ENCODE data around the gene NSUN2. TPM values are rescaled to one million over a fixed set of nuclear protein-coding genes. Genes with fewer than 3 reads are reported as not detected.

Gene NSUN2
- total and polyA plus RNA-seq, 2 donors (not counting 3 experiments of a cell fraction or from before 2014, with no cell fraction given): 53.7 to 73.0 TPM

- no TSS peak for BruUV-seq (replicated peaks)
- Histone ChIP-seq H3K9me1 (replicated peaks; ENCODE audit: control insufficient read depth, extremely low read depth, insufficient read depth, low read length) (no peaks in the 10 kb centered on the region), H3K79me2 (ENCODE audit: control insufficient read depth, insufficient read depth, low read length) (no peaks in the 10 kb centered on the region), H3K36me3 (ENCODE audit: control insufficient read depth in 2 of 2, extremely low read depth in 1 of 2, insufficient read depth in 2 of 2, low read length in 2 of 2) (no peaks in the 10 kb centered on the region), H3K4me1 (ENCODE audit: control insufficient read depth, extremely low read depth, insufficient read depth, low read length) (peaks cover 13% of the 10 kb centered on the region), H3K4me2 (ENCODE audit: insufficient read depth, low read length) (no peak overlapping the region), H4K20me1 (replicated peaks; ENCODE audit: control insufficient read depth, extremely low read depth, insufficient read depth, low read length) (no peaks in the 10 kb centered on the region), H3K9ac (replicated peaks; ENCODE audit: extremely low read depth, insufficient read depth, low read length) (no peak overlapping the region), H3K4me3 (replicated peaks in 1 of 3; ENCODE audit: insufficient read depth in 1 of 3, low read depth in 1 of 3, low read length in 3 of 3) (no peak overlapping the region), H3K27ac (ENCODE audit: insufficient read depth, low read depth, low read length) (no peak overlapping the region), H3K27me3 (ENCODE audit: control insufficient read depth in 2 of 2, insufficient read depth in 2 of 2, low read length in 2 of 2) (peaks cover 6 to 10% of the 10 kb centered on the region in 2 experiments), H2AFZ (ENCODE audit: low read depth, low read length) (no peak overlapping the region), H3K9me3 (replicated peaks; ENCODE audit: control insufficient read depth, insufficient read depth, low read length) (no peaks in the 10 kb centered on the region)
- TF ChIP-seq GATA2 (IDR thresholded peaks at IDR 0.05; ENCODE audit: insufficient read depth, insufficient read length, low read depth, low read length) (no peak), MAX (IDR thresholded peaks at IDR 0.05; ENCODE audit: insufficient read depth, insufficient read length) (no peak), MYC (IDR thresholded peaks at IDR 0.05; ENCODE audit: low read depth, low read length) (no peak), CTCF (IDR thresholded peaks at IDR 0.05; ENCODE audit: extremely low read depth in 1 of 2, insufficient read depth in 1 of 2, low read depth in 1 of 2, low read length in 2 of 2) (no peak), POLR2A (IDR thresholded peaks at IDR 0.05; ENCODE audit: low read depth, low read length) (no peak), EZH2 (IDR thresholded peaks at IDR 0.05; ENCODE audit: borderline replicate concordance, low read depth, low read length, severe bottlenecking) (no peak), POLR2AphosphoS5 (IDR thresholded peaks at IDR 0.05; ENCODE audit: insufficient read depth, low read depth, low read length) (no peak), JUN (IDR thresholded peaks at IDR 0.05; ENCODE audit: borderline replicate concordance, insufficient read depth, insufficient read length, low read depth) (no peak), FOS (IDR thresholded peaks at IDR 0.05; ENCODE audit: borderline replicate concordance, insufficient read depth, low read length) (no peak)
- FAIRE-seq (no peak), DNase-seq (ENCODE audit: low read depth, low spot score) (no peak)
- CTCF ChIA-PET: no interaction called here
- POLR2A ChIA-PET: no interaction called here
- intact Hi-C loops (cut with micrococcal nuclease) (loop anchor here (10.0 kb wide), 1 partner anchor 212 kb away; the partner anchor contains the start of gene MED10), dilution Hi-C loops (cut with MboI; ENCODE audit: extremely low pct_ligation_motif_present, low sequenced_read_pairs) (no loop called here)
These were observed 45.7 kb downstream of the NSUN2 start for GRCh38 chr5:6587171-6587570.
